Trophoblast cell (in vitro differentiated cells and primary cell): ENCODE results near the gene ALKAL2.

Source experiments
- DNase-seq, 2 donors: peaks; one replicate each; pipeline ENCODE4 v3.0.0-alpha.2; 2016
- H2AFZ ChIP-seq: 2 replicates; pipeline ENCODE4 v1.6.1; 2013; ENCODE audit warnings: low read length, moderate library complexity, mild to moderate bottlenecking; ENCODE audit not compliant: insufficient read depth, poor library complexity
- H2AK5ac ChIP-seq: 2 replicates; pipeline ENCODE4 v1.6.1; 2013; ENCODE audit warnings: mild to moderate bottlenecking, low read length
- H2BK120ac ChIP-seq: 2 replicates; pipeline ENCODE4 v1.6.1; 2013; ENCODE audit warnings: low read length, mild to moderate bottlenecking, moderate library complexity; ENCODE audit not compliant: insufficient read depth, poor library complexity
- H2BK12ac ChIP-seq: 2 replicates; pipeline ENCODE4 v1.6.1; 2013; ENCODE audit warnings: mild to moderate bottlenecking, low read length, moderate library complexity
- H2BK5ac ChIP-seq: 2 replicates; pipeline ENCODE4 v1.6.1; 2013; ENCODE audit warnings: low read length, low read depth, moderate library complexity, mild to moderate bottlenecking; ENCODE audit not compliant: poor library complexity
- H3K14ac ChIP-seq: 2 replicates; pipeline ENCODE4 v1.6.1; 2013; ENCODE audit warnings: mild to moderate bottlenecking, low read length
- H3K18ac ChIP-seq: 2 replicates; pipeline ENCODE4 v1.6.1; 2013; ENCODE audit warnings: mild to moderate bottlenecking, low read length
- H3K23ac ChIP-seq: 2 replicates; pipeline ENCODE4 v1.6.1; 2013; ENCODE audit warnings: low read length
- H3K27ac ChIP-seq: 2 replicates; pipeline ENCODE4 v1.5.1; 2013; ENCODE audit warnings: low read depth, mild to moderate bottlenecking, inconsistent platforms, low read length, moderate library complexity
- H3K27me3 ChIP-seq: 2 replicates; pipeline ENCODE4 v1.6.1; 2013; ENCODE audit warnings: inconsistent platforms, mild to moderate bottlenecking, low read length, moderate library complexity; ENCODE audit not compliant: insufficient read depth
- H3K36me3 ChIP-seq, 2 experiments: 1 replicate in 1 of 2; 2 replicates in 1 of 2; pipeline ENCODE4 v1.6.1; 2013; ENCODE audit warnings: low read length in 2 of 2, mild to moderate bottlenecking in 2 of 2, moderate library complexity in 1 of 2; ENCODE audit not compliant: insufficient read depth in 2 of 2, control insufficient read depth in 1 of 2
- H3K4ac ChIP-seq: 2 replicates; pipeline ENCODE4 v1.6.1; 2013; ENCODE audit warnings: low read depth, mild to moderate bottlenecking, low read length, moderate library complexity
- H3K4me1 ChIP-seq, 2 experiments: 1 replicate in 1 of 2; 2 replicates in 1 of 2; pipeline ENCODE4 v1.6.1; 2013; ENCODE audit warnings: low read length in 2 of 2, mild to moderate bottlenecking in 2 of 2, moderate library complexity in 1 of 2; ENCODE audit not compliant: insufficient read depth in 2 of 2, control insufficient read depth in 1 of 2
- H3K4me2 ChIP-seq: 2 replicates; pipeline ENCODE4 v1.6.1; 2013; ENCODE audit warnings: inconsistent platforms, mild to moderate bottlenecking, low read length, moderate library complexity
- H3K4me3 ChIP-seq: 2 replicates; pipeline ENCODE4 v1.5.1; 2013; ENCODE audit warnings: mild to moderate bottlenecking, low read depth, low read length, inconsistent platforms
- H3K79me1 ChIP-seq: one replicate; pipeline ENCODE4 v1.6.1; 2013; ENCODE audit warnings: low read length
- H3K79me2 ChIP-seq: 2 replicates; pipeline ENCODE4 v1.6.1; 2013; ENCODE audit warnings: low read length, mild to moderate bottlenecking; ENCODE audit not compliant: control insufficient read depth, insufficient read depth, poor library complexity
- H3K9ac ChIP-seq: 2 replicates; pipeline ENCODE4 v1.6.1; 2013; ENCODE audit warnings: mild to moderate bottlenecking, low read length
- H3K9me3 ChIP-seq: 2 replicates; pipeline ENCODE4 v1.6.1; 2013; ENCODE audit warnings: low read depth, mild to moderate bottlenecking, control low read depth, inconsistent platforms, low read length; ENCODE audit not compliant: insufficient read depth
- H4K12ac ChIP-seq: 2 replicates; pipeline ENCODE4 v1.6.1; 2013; ENCODE audit warnings: low read depth, mild to moderate bottlenecking, low read length, moderate library complexity
- H4K8ac ChIP-seq: 2 replicates; pipeline ENCODE4 v1.6.1; 2013; ENCODE audit warnings: low read depth, mild to moderate bottlenecking, low read length, moderate library complexity
- H4K91ac ChIP-seq: one replicate; pipeline ENCODE4 v1.6.1; 2013; ENCODE audit warnings: low read depth, mild to moderate bottlenecking, low read length, moderate library complexity
- WGBS: extraction: QIAGEN DNeasy Blood & Tissue Kit; methylation state at CpG from one replicate; pipeline ENCODE4 v1.1.7; 2013; ENCODE audit warnings: missing lambda C conversion rate; ENCODE audit not compliant: insufficient read length, insufficient coverage; ENCODE audit errors: extremely low coverage; 5-methylcytosine and 5-hydroxymethylcytosine counted together

ALKAL2 gene

DNA sequence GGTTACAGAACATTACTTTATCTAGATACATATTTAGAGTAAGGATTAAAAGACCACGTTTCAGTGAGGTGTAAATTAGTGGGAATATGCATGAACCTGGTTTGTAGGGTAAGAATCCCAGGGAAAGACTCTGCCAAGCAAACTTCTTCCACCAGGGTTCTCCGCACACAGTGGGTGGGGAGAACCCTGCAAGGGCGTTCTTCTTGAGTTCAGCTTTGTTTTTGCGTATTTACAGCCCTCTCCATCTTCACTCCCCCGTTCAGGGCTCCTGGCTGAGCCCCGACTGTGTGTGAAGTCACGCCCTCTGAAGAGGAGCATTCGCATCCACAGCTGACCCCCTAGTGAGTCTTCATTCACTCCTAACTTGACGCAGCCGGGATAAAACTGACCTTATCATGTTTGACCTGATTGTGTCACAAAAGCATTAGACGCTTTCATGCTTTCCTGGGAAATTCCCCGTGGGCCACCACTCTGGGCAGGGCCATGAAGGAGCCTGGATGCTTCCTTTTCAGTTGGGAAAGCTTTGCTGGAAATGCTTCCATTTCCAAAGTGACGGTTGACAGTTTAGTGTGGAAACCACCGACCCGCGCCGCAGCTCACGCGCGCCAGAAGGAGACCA lies 1.0 kb downstream of the ALKAL2 start:
- Histone ChIP-seq H2AFZ (no peak overlapping the region), H4K8ac (no peak overlapping the region), H3K9me3 (peaks cover 2% of the 10 kb centered on the region), H3K79me1 (no peaks in the 10 kb centered on the region), H2BK12ac (no peak overlapping the region), H2BK5ac (no peak overlapping the region), H3K4me3 (peak overlapping the region; percentile 18), H3K4ac (no peak overlapping the region), H4K91ac (no peak overlapping the region), H3K27me3 (peaks cover 28% of the 10 kb centered on the region), H2AK5ac (no peak overlapping the region), H3K14ac (no peak overlapping the region), H4K12ac (no peak overlapping the region), H3K23ac (no peak overlapping the region), H3K27ac (no peak overlapping the region), H3K9ac (peak overlapping the region; percentile 33), H2BK120ac (no peak overlapping the region), H3K4me1 (peaks cover 10 to 11% of the 10 kb centered on the region in 2 experiments), H3K36me3 (peaks cover 6 to 8% of the 10 kb centered on the region in 2 experiments), H3K79me2 (no peaks in the 10 kb centered on the region), H3K4me2 (peak overlapping the region; percentile 70), H3K18ac (no peak overlapping the region)
- no peak for DNase-seq
- no CpG with 5 or more reads among the region's 20 CpGs for WGBS

DNA sequence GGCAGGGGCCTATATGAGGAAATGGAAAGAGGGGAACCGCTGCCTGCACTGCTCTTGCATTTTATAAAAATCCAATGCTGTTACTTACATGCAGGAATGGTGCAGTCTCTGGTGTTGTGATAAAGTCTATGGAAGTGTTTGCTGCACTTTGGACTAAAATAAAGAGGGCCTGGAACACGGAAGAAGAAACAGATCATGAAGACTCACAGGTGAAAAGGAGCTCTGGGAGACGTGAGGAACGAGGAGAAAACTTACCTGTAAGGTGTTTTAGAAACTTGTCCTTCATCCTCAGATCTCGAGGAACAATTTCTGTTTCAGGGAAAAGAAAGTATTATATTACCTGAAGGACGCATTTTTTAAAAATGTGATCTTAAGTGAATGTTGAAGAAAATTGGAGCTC lies 1.9 kb downstream of the ALKAL2 start:
- no peak overlapping the region for H3K14ac ChIP-seq
- no peak overlapping the region for H2BK120ac ChIP-seq
- H3K9ac ChIP-seq, result no peak overlapping the region
- H3K4ac ChIP-seq, result no peak overlapping the region
- no peak overlapping the region for H2AK5ac ChIP-seq
- no peak for DNase-seq
- H3K4me1 ChIP-seq, result peaks cover 10 to 11% of the 10 kb centered on the region in 2 experiments
- H3K79me2 ChIP-seq, result no peaks in the 10 kb centered on the region
- peaks cover 2% of the 10 kb centered on the region for H3K9me3 ChIP-seq
- H3K18ac ChIP-seq, result no peak overlapping the region
- H3K79me1 ChIP-seq, result no peaks in the 10 kb centered on the region
- peaks cover 12 to 15% of the 10 kb centered on the region in 2 experiments for H3K36me3 ChIP-seq
- no CpG with 5 or more reads among the region's 6 CpGs for WGBS
- no peak overlapping the region for H3K4me2 ChIP-seq
- no peak overlapping the region for H3K4me3 ChIP-seq
- no peak overlapping the region for H3K23ac ChIP-seq
- H3K27ac ChIP-seq, result no peak overlapping the region
- H2BK5ac ChIP-seq, result no peak overlapping the region
- no peak overlapping the region for H4K91ac ChIP-seq
- H4K8ac ChIP-seq, result no peak overlapping the region
- H4K12ac ChIP-seq, result no peak overlapping the region
- no peak overlapping the region for H2AFZ ChIP-seq
- no peak overlapping the region for H2BK12ac ChIP-seq
- peaks cover 28% of the 10 kb centered on the region for H3K27me3 ChIP-seq

DNA sequence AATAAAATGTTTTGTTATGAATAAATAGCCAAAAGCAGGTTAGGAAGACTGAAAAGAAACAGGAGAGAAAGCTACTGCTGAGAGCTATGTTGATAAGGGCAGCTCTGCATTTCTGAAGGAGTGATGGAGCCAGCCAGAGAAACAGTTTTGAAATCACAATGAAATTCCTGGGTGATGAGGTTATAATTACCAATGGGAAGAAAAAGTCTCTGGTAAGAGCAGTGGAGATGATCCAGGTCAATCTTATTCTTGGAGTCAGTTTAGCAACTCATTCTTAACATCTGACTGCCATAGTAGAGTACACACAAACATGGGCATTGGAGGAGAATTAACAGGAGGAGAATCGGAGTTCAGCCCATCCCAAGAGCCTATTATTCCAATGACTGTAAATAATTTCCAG lies 2.4 kb downstream of the ALKAL2 start:
- WGBS, result no CpG with 5 or more reads among the region's 1 CpG
- H3K9ac ChIP-seq, result no peak overlapping the region
- no peak overlapping the region for H3K4me2 ChIP-seq
- no peaks in the 10 kb centered on the region for H3K79me1 ChIP-seq
- no peak overlapping the region for H3K27ac ChIP-seq
- peak in 1 of 2 donors; percentile 55 for DNase-seq
- no peak overlapping the region for H2AK5ac ChIP-seq
- H3K79me2 ChIP-seq, result no peaks in the 10 kb centered on the region
- H3K4me3 ChIP-seq, result no peak overlapping the region
- no peak overlapping the region for H2AFZ ChIP-seq
- H4K8ac ChIP-seq, result no peak overlapping the region
- H3K23ac ChIP-seq, result no peak overlapping the region
- no peak overlapping the region for H2BK5ac ChIP-seq
- peaks cover 28% of the 10 kb centered on the region for H3K27me3 ChIP-seq
- no peak overlapping the region for H3K4ac ChIP-seq
- H3K14ac ChIP-seq, result no peak overlapping the region
- peaks cover 16 to 19% of the 10 kb centered on the region in 2 experiments for H3K36me3 ChIP-seq
- H2BK12ac ChIP-seq, result no peak overlapping the region
- H3K9me3 ChIP-seq, result peaks cover 2% of the 10 kb centered on the region
- H4K12ac ChIP-seq, result no peak overlapping the region
- peaks cover 10 to 11% of the 10 kb centered on the region in 2 experiments for H3K4me1 ChIP-seq
- H2BK120ac ChIP-seq, result no peak overlapping the region
- H3K18ac ChIP-seq, result no peak overlapping the region
- no peak overlapping the region for H4K91ac ChIP-seq

DNA sequence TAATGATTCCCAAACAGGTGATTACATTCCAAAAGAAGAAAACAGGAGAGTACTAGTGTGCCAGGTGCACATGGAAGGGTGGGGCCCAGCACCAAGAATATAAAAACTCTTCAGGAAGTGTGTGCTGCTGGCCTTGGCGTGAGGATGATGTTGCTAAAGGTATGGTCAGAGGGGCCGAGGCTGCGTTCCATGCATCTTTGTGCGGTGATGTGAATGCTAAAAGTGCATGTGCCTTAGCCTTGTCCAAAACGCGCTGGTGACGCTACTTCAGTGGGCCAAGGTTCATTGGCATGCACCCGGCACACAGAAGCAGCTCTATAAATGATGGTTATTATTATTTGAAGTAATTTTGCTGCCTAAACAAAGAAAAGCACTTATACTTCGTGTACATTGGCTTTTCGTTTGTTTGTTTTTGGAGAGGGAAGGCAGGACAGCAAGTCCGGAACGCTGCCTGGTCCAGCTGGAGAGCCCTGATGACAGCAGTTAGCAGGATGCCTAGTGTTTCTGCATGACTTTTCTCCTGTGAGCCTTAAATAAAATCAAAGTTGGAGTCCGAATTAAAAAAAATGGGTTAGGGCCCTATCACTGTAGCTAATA lies 2.9 kb downstream of the ALKAL2 start:
- Histone ChIP-seq H2AFZ (no peak overlapping the region), H3K4ac (no peak overlapping the region), H2BK120ac (no peak overlapping the region), H3K4me3 (no peak overlapping the region), H3K9ac (no peak overlapping the region), H2AK5ac (no peak overlapping the region), H3K4me2 (no peak overlapping the region), H3K27me3 (peaks cover 28% of the 10 kb centered on the region), H3K14ac (no peak overlapping the region), H3K9me3 (peaks cover 2% of the 10 kb centered on the region), H4K8ac (no peak overlapping the region), H3K23ac (no peak overlapping the region), H3K18ac (no peak overlapping the region), H4K91ac (no peak overlapping the region), H2BK12ac (no peak overlapping the region), H2BK5ac (no peak overlapping the region), H3K27ac (no peak overlapping the region), H3K4me1 (peaks cover 10 to 11% of the 10 kb centered on the region in 2 experiments), H3K36me3 (peaks cover 16 to 20% of the 10 kb centered on the region in 2 experiments), H4K12ac (no peak overlapping the region), H3K79me1 (no peaks in the 10 kb centered on the region), H3K79me2 (no peaks in the 10 kb centered on the region)
- WGBS, result no CpG with 5 or more reads among the region's 13 CpGs
- peak; percentile 59 to 71 for DNase-seq
